ENCODE results near the gene MERTK. TPM values are rescaled to one million over a fixed set of nuclear protein-coding genes. Genes with fewer than 3 reads are reported as not detected.

Gene MERTK
- total and polyA plus RNA-seq, 2 of the 8 experiments (the other 6 are each of a cell fraction or from before 2014, with no cell fraction given) = 6.5 to 7.0 TPM

DNA sequence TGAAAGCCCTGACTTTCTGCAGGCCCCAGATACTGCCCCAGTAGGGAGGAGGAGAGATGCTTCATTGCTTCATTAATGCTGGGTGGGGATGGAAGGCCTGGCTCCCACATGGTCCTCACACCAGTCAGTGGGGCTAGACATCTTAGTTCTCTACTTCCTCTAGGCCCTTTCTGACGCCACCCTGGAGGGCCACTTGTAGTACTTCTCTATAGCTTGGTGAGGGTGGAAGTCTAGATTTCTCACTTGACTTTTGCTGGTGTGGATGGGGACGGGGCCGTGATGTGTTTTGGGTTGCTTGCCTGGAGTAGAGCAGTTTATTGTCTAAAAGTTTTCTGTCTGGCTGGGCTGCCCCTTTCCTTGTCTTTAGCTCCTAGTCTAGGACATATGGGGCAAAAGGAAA is 18.7 kb downstream of the MERTK start:
- Histone ChIP-seq H4K8ac (ENCODE audit: extremely low read depth, insufficient read depth, low read length) (no peak overlapping the region), H2AFZ (ENCODE audit: low read length) (no peak overlapping the region), H3K18ac (ENCODE audit: extremely low read depth, low read length) (no peak overlapping the region), H3K4ac (replicated peaks; ENCODE audit: insufficient read length, low read depth, low read length) (no peak overlapping the region), H3K23ac (ENCODE audit: insufficient read length) (no peak overlapping the region), H2AK5ac (ENCODE audit: low read depth, low read length) (no peak overlapping the region), H3K23me2 (ENCODE audit: low read depth, low read length) (no peaks in the 10 kb centered on the region), H3K36me3 (ENCODE audit: control insufficient read depth in 2 of 4, insufficient read depth in 4 of 4, low read length in 3 of 4) (no peaks in the 10 kb centered on the region), H4K20me1 (replicated peaks in 1 of 2; ENCODE audit: control insufficient read depth in 1 of 2, insufficient read depth in 2 of 2, low read length in 2 of 2) (no peaks in the 10 kb centered on the region), H3K27ac (ENCODE audit: low read depth, low read length) (no peak overlapping the region), H3K4me3 (ENCODE audit: extremely low read depth in 1 of 4, insufficient read depth in 2 of 4, low read depth in 3 of 4, low read length in 4 of 4) (no peak overlapping the region), H3K14ac (ENCODE audit: insufficient read length) (no peak overlapping the region), H2BK12ac (ENCODE audit: low read depth, low read length) (no peak overlapping the region), H2BK5ac (ENCODE audit: low read depth, low read length) (no peak overlapping the region), H3K4me1 (replicated peaks in 1 of 4; ENCODE audit: control insufficient read depth in 3 of 4, insufficient read depth in 4 of 4, low read length in 3 of 4) (no peaks in the 10 kb centered on the region), H3K9ac (replicated peaks in 1 of 4; ENCODE audit: extremely low read depth in 1 of 4, low read depth in 3 of 4, low read length in 3 of 4) (no peak overlapping the region), H2BK20ac (ENCODE audit: low read length) (no peak overlapping the region), H2BK15ac (ENCODE audit: low read length) (no peak overlapping the region), H4K91ac (replicated peaks; ENCODE audit: insufficient read length, low read length) (no peak overlapping the region), H3K4me2 (ENCODE audit: insufficient read depth in 1 of 2, low read depth in 2 of 2, low read length in 2 of 2) (no peak overlapping the region), H3K27me3 (replicated peaks in 1 of 4; ENCODE audit: control insufficient read depth in 3 of 4, extremely low read depth in 1 of 4, insufficient read depth in 3 of 4, low read length in 3 of 4) (no peaks in the 10 kb centered on the region), H3K79me1 (ENCODE audit: low read depth, low read length) (no peaks in the 10 kb centered on the region), H2BK120ac (replicated peaks; ENCODE audit: low read depth, low read length) (no peak overlapping the region), H3K79me2 (ENCODE audit: control insufficient read depth in 1 of 2, insufficient read depth in 2 of 2, low read length in 2 of 2) (no peaks in the 10 kb centered on the region), H4K5ac (ENCODE audit: insufficient read length, low read depth, low read length) (no peak overlapping the region), H3K9me3 (ENCODE audit: insufficient read depth in 2 of 2, low read depth in 1 of 2, low read length in 1 of 2) (no peaks in the 10 kb centered on the region), H3K56ac (replicated peaks; ENCODE audit: insufficient read length, low read depth, low read length) (no peak overlapping the region)
- ChIA-PET CTCF (ENCODE audit: partially characterized antibody) (interaction anchor here (0.7 to 1.3 kb wide), 4 partner anchors 10 to 1014 kb away, joined by 3 to 5 read pairs (median 3); no protein-coding TSS in a partner anchor), POLR2A (ENCODE audit: partially characterized antibody) (no interaction called here)
- 79% methylated on average over 3 of the region's 3 CpGs; no CpG with 5 or more reads in 1 of the 2 experiments for WGBS, 2 experiments (ENCODE audit: extremely low coverage in 1 of 2, insufficient coverage in 1 of 2, insufficient read length in 1 of 2, insufficient replicate concordance in 2 of 2, low coverage in 1 of 2, low lambda C conversion rate in 2 of 2, missing lambda C conversion rate in 1 of 2)
- no peak for FAIRE-seq
- DNase-seq (ENCODE audit: low read depth in 1 of 2, low spot score in 2 of 2) = no peak
- no peak for TF ChIP-seq CBX8 (IDR thresholded peaks at IDR 0.05; ENCODE audit: borderline replicate concordance, low read depth, low read length)
- TF ChIP-seq CREB1 (IDR thresholded peaks at IDR 0.05) = no peak
- no peak for TF ChIP-seq CBX5 (IDR thresholded peaks at IDR 0.05; ENCODE audit: low read depth, low read length)
- TF ChIP-seq CHD1 (IDR thresholded peaks at IDR 0.05; ENCODE audit: low read depth, low read length) = no peak
- TF ChIP-seq KDM4A (IDR thresholded peaks at IDR 0.05; ENCODE audit: low read depth, low read length, severe bottlenecking) = no peak
- TF ChIP-seq NANOG (IDR thresholded peaks at IDR 0.05; ENCODE audit: insufficient read depth, low read depth, low read length, poor library complexity, severe bottlenecking) = no peak
- TF ChIP-seq, protein P1, sequence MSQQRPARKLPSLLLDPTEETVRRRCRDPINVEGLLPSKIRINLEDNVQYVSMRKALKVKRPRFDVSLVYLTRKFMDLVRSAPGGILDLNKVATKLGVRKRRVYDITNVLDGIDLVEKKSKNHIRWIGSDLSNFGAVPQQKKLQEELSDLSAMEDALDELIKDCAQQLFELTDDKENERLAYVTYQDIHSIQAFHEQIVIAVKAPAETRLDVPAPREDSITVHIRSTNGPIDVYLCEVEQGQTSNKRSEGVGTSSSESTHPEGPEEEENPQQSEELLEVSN (IDR thresholded peaks at IDR 0.05) = no peak

All from H1 (cell line).